Activated T-helper 2 cell treated with anti-CD3 and anti-CD28 coated beads, Interferon-gamma antibody, Interleukin-2, Interleukin-4, amounts not matched to agents 10 μg/mL and 5 μg/mL and 100 μg/mL, durations not matched to agents 14 hours and 24 hours and 36 hours (primary cell): Measurements from ENCODE around the gene PCDHA12. TPM values are rescaled to one million over a fixed set of nuclear protein-coding genes. Genes with fewer than 3 reads are reported as not detected.
"Not testable (repeated sequence)": the region's sequence is repeated elsewhere in the genome, so short reads cannot be mapped to it uniquely, and the experiment has no call there.

Experiments
- DNase-seq: peaks from one replicate; pipeline ENCODE4 v3.0.0; 2021; ENCODE audit warnings: low spot score
- H3K27ac Mint-ChIP-seq: one replicate; pipeline ENCODE4 v1.8.0; 2021; ENCODE audit warnings: mixed read lengths
- H3K27me3 Mint-ChIP-seq: one replicate; pipeline ENCODE4 v1.8.0; 2021; ENCODE audit warnings: low read depth, mixed read lengths
- H3K36me3 Mint-ChIP-seq: one replicate; pipeline ENCODE4 v1.8.0; 2021; ENCODE audit warnings: low read depth, mixed read lengths
- H3K4me1 Mint-ChIP-seq: one replicate; pipeline ENCODE4 v1.8.0; 2021; ENCODE audit warnings: low read depth, mixed read lengths
- H3K4me3 Mint-ChIP-seq: one replicate; pipeline ENCODE4 v1.8.0; 2021; ENCODE audit warnings: low read depth, mild to moderate bottlenecking, moderate library complexity, mixed read lengths
- H3K9me3 Mint-ChIP-seq: one replicate; pipeline ENCODE4 v1.8.0; 2021; ENCODE audit warnings: mixed read lengths
- intact Hi-C: fragments of 100-400 bp; cut with micrococcal nuclease; formaldehyde crosslinking; loops from one replicate; pipeline ENCODE4 v1.15.1; 2023
- total RNA-seq: library from RNA; stranded (reverse); gene quantifications from 2 replicates; pipeline ENCODE4 v1.2.3, GENCODE V29; 2022

PCDHA12 gene
- total RNA-seq, 1 donor from 2014 or later, result not detected

DNA sequence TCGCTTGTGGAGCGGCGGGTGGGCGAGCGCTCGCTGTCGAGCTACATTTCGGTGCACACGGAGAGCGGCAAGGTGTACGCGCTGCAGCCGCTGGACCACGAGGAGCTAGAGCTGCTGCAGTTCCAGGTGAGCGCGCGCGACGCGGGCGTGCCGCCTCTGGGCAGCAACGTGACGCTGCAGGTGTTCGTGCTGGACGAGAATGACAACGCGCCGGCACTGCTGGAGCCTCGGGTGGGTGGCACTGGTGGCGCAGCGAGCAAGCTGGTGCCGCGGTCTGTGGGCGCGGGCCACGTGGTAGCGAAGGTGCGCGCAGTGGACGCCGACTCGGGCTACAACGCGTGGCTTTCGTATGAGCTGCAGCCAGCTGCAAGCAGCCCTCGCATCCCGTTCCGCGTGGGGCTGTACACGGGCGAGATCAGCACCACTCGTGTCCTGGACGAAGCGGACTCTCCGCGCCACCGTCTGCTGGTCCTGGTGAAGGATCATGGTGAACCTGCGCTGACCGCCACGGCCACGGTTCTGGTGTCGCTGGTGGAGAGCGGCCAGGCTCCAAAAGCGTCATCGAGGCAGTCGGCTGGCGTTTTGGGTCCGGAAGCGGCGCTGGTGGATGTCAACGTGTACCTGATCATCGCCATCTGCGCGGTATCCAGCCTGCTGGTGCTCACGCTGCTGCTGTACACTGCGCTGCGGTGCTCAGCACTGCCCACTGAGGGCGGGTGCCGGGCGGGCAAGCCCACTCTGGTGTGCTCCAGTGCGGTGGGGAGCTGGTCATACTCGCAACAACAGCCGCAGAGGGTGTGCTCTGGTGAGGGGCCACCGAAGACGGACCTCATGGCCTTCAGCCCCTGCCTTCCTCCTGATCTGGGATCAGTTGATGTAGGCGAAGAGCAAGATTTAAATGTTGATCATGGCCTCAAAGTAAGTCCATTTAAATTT is 32.0 kb upstream of the PCDHA12 start:
- no peaks in the 10 kb centered on the region for H3K36me3 Mint-ChIP-seq
- H3K27ac Mint-ChIP-seq, result no peak overlapping the region
- no peak for DNase-seq
- no peak overlapping the region for H3K4me3 Mint-ChIP-seq
- intact Hi-C loops, result no loop called here
- peaks cover 34% of the 10 kb centered on the region for H3K9me3 Mint-ChIP-seq
- H3K4me1 Mint-ChIP-seq, result no peaks in the 10 kb centered on the region
- H3K27me3 Mint-ChIP-seq, result no peaks in the 10 kb centered on the region

DNA sequence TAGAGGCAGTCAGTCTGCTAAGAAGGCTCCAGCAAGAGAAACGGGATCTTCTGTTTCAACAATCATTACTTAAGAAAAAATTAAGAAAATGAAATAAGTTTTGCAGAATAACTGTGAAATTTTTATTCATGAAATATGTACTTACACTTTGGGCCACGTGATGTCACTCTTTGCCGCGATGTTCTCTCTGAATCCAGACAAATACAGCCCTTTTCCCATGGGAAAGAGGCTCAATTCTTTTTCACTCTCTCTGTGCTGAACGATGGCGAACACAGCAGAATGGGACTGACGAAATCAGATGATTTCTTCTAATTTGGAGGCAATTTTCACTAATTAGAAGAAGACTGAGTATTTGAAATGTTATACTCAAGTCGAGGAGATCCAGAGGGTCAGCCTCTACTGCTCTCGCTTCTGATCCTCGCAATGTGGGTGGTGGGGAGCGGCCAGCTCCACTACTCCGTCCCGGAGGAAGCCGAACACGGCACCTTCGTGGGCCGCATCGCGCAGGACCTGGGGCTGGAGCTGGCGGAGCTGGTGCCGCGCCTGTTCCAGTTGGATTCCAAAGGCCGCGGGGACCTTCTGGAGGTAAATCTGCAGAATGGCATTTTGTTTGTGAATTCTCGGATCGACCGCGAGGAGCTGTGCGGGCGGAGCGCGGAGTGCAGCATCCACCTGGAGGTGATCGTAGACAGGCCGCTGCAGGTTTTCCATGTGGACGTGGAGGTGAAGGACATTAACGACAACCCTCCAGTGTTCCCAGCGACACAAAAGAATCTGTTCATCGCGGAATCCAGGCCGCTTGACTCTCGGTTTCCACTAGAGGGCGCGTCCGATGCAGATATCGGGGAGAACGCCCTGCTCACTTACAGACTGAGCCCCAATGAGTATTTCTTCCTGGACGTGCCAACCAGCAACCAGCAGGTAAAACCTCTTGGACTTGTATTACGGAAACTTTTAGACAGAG is 26.7 kb upstream of the PCDHA12 start, which contains the start of gene PCDHA9:
TSS of gene PCDHA9 (plus strand) at position 244 of the 964 bp plus-strand sequence. CDS start at position 358, 114 bp downstream.
- peaks cover 31% of the 10 kb centered on the region for H3K9me3 Mint-ChIP-seq
- H3K27me3 Mint-ChIP-seq, DNase-seq, intact Hi-C loops, H3K4me3 Mint-ChIP-seq, H3K36me3 Mint-ChIP-seq, H3K4me1 Mint-ChIP-seq, H3K27ac Mint-ChIP-seq: not testable (repeated sequence)

- H3K4me3 Mint-ChIP-seq, H3K4me1 Mint-ChIP-seq, H3K27me3 Mint-ChIP-seq, H3K36me3 Mint-ChIP-seq, DNase-seq, H3K27ac Mint-ChIP-seq: not testable (repeated sequence)
- peaks cover 29% of the 10 kb centered on the region for H3K9me3 Mint-ChIP-seq
- intact Hi-C loops, result loop anchor here (10.0 kb wide), 1 partner anchor 55 kb away; the partner anchor contains the start of gene PCDHA2
These were observed 25.1 kb upstream of the PCDHA12 start for GRCh38 chr5:140849831-140850634.

- Mint-ChIP-seq H3K4me1 (no peaks in the 10 kb centered on the region), H3K27me3 (no peaks in the 10 kb centered on the region), H3K36me3 (no peaks in the 10 kb centered on the region), H3K4me3 (no peak within 1 kb of the TSS), H3K27ac (no peak within 1 kb of the TSS), H3K9me3 (peaks cover 39% of the 10 kb centered on the region)
- DNase-seq, result no peak
- intact Hi-C loops, result loop anchor here (10.0 kb wide), 1 partner anchor 61 kb away; the partner anchor contains the start of gene PCDHA2
These were observed 19.1 kb upstream of the PCDHA12 start, which contains the start of gene PCDHA10 for GRCh38 chr5:140855772-140856674. TSS of gene PCDHA10 (plus strand) at chr5:140855897. CDS start at chr5:140856049, 152 bp downstream.

GRCh38 chr5:140857177-140857986 is 17.7 kb upstream of the PCDHA12 start:
- no peak for DNase-seq
- no peak overlapping the region for H3K27ac Mint-ChIP-seq
- intact Hi-C loops, result loop anchor here (10.0 kb wide), 1 partner anchor 63 kb away; the partner anchor contains the start of gene PCDHA2
- no peaks in the 10 kb centered on the region for H3K36me3 Mint-ChIP-seq
- no peaks in the 10 kb centered on the region for H3K4me1 Mint-ChIP-seq
- H3K4me3 Mint-ChIP-seq, result no peak overlapping the region
- H3K27me3 Mint-ChIP-seq, result no peaks in the 10 kb centered on the region
- peaks cover 45% of the 10 kb centered on the region for H3K9me3 Mint-ChIP-seq

GRCh38 chr5:140857987-140858240 is 17.2 kb upstream of the PCDHA12 start:
- Mint-ChIP-seq H3K9me3 (peaks cover 45% of the 10 kb centered on the region), H3K36me3 (no peaks in the 10 kb centered on the region), H3K27me3 (no peaks in the 10 kb centered on the region), H3K4me1 (no peaks in the 10 kb centered on the region), H3K27ac (no peak overlapping the region), H3K4me3 (no peak overlapping the region)
- no peak for DNase-seq
- intact Hi-C loops, result loop anchor here (10.0 kb wide), 1 partner anchor 63 kb away; the partner anchor contains the start of gene PCDHA2

- DNase-seq, result no peak
- Mint-ChIP-seq H3K27ac (no peak overlapping the region), H3K4me3 (no peak overlapping the region), H3K9me3 (peaks cover 16% of the 10 kb centered on the region), H3K27me3 (no peaks in the 10 kb centered on the region), H3K36me3 (no peaks in the 10 kb centered on the region), H3K4me1 (no peaks in the 10 kb centered on the region)
- intact Hi-C loops, result no loop called here
These were observed 12.4 kb upstream of the PCDHA12 start for GRCh38 chr5:140862441-140863295.

- Mint-ChIP-seq H3K4me3 (no peak within 1 kb of the TSS), H3K36me3 (peaks cover 3% of the 10 kb centered on the region), H3K27ac (no peak within 1 kb of the TSS), H3K27me3 (no peaks in the 10 kb centered on the region), H3K4me1 (no peaks in the 10 kb centered on the region), H3K9me3 (peaks cover 18% of the 10 kb centered on the region)
- no peak for DNase-seq
- intact Hi-C loops, result no loop called here
These were observed 6.2 kb upstream of the PCDHA12 start, which contains the start of gene PCDHA11 for GRCh38 chr5:140868721-140869554. TSS of gene PCDHA11 (plus strand) at chr5:140868957. CDS start at chr5:140869104, 147 bp downstream.

GRCh38 chr5:140869555-140869886 is 5.6 kb upstream of the PCDHA12 start:
- Mint-ChIP-seq H3K27me3 (no peaks in the 10 kb centered on the region), H3K36me3 (peaks cover 3% of the 10 kb centered on the region), H3K4me1 (no peaks in the 10 kb centered on the region), H3K27ac (no peak overlapping the region), H3K4me3 (no peak overlapping the region), H3K9me3 (peaks cover 23% of the 10 kb centered on the region)
- DNase-seq, result no peak
- intact Hi-C loops, result no loop called here
